ENCODE measurements around the gene SNX33.

- TF ChIP-seq POLR2AphosphoS5 (IDR thresholded peaks at IDR 0.05; ENCODE audit: low read depth, low read length): no peak
- TF ChIP-seq POLR2A (IDR thresholded peaks at IDR 0.05; ENCODE audit: low read depth, low read length): no peak
- TF ChIP-seq TAF1 (IDR thresholded peaks at IDR 0.05; ENCODE audit: low read depth, low read length): no peak
These were observed 25.2 kb upstream of the SNX33 start for GRCh38 chr15:75622505-75622904.

All from GM12891 (cell line).